ENCODE results near the gene POLR1G. TPM values are rescaled to one million over a fixed set of nuclear protein-coding genes. Genes with fewer than 3 reads are reported as not detected.

POLR1G gene
- total and polyA plus RNA-seq, 9 of the 15 experiments (the other 6 are each of a cell fraction or from before 2014, with no cell fraction given): 3.0 to 50.1 (median 27.4) TPM

DNA sequence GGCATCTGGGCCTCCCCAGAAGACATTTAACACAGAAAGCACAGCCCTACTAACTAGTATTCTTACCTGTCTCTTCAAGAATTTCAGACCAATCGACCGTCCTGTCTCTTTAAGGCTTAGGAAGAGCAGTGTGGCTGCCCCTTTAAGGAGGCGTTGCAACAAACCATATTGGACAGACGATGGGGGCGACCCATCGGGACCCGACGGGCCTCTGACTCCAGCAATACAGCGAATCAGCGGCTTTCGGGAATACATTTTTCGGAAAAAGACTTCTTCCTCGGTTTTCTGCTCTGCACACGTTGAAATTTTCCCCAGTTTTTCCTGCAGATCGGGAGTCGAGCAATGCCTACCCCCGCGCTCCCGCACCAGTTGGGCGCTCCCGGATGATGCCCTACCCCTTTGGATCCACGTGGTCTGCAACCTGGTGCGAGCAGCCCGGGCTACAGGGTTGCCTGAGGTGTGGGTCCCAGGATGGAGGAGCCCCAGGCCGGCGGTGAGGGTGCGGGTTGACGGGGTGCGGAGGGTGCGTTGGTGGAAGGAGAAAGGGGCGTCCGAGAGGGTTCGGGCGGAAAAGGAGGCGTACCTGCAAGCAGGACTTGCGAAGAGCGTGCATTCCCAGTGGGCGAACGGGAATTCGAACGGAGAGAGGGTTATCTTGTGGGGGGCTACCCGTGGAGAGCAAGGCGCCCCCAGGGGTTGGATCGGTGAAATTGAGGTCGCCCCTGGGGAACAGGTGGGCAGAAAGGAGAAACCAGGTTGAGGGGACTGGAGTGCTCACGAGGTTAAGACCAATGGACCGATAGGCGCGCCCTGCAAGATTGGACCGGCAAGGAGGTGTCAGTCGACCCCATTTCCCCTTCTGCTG is at the start of gene POLR1G (continued):
- TF ChIP-seq, protein P1, sequence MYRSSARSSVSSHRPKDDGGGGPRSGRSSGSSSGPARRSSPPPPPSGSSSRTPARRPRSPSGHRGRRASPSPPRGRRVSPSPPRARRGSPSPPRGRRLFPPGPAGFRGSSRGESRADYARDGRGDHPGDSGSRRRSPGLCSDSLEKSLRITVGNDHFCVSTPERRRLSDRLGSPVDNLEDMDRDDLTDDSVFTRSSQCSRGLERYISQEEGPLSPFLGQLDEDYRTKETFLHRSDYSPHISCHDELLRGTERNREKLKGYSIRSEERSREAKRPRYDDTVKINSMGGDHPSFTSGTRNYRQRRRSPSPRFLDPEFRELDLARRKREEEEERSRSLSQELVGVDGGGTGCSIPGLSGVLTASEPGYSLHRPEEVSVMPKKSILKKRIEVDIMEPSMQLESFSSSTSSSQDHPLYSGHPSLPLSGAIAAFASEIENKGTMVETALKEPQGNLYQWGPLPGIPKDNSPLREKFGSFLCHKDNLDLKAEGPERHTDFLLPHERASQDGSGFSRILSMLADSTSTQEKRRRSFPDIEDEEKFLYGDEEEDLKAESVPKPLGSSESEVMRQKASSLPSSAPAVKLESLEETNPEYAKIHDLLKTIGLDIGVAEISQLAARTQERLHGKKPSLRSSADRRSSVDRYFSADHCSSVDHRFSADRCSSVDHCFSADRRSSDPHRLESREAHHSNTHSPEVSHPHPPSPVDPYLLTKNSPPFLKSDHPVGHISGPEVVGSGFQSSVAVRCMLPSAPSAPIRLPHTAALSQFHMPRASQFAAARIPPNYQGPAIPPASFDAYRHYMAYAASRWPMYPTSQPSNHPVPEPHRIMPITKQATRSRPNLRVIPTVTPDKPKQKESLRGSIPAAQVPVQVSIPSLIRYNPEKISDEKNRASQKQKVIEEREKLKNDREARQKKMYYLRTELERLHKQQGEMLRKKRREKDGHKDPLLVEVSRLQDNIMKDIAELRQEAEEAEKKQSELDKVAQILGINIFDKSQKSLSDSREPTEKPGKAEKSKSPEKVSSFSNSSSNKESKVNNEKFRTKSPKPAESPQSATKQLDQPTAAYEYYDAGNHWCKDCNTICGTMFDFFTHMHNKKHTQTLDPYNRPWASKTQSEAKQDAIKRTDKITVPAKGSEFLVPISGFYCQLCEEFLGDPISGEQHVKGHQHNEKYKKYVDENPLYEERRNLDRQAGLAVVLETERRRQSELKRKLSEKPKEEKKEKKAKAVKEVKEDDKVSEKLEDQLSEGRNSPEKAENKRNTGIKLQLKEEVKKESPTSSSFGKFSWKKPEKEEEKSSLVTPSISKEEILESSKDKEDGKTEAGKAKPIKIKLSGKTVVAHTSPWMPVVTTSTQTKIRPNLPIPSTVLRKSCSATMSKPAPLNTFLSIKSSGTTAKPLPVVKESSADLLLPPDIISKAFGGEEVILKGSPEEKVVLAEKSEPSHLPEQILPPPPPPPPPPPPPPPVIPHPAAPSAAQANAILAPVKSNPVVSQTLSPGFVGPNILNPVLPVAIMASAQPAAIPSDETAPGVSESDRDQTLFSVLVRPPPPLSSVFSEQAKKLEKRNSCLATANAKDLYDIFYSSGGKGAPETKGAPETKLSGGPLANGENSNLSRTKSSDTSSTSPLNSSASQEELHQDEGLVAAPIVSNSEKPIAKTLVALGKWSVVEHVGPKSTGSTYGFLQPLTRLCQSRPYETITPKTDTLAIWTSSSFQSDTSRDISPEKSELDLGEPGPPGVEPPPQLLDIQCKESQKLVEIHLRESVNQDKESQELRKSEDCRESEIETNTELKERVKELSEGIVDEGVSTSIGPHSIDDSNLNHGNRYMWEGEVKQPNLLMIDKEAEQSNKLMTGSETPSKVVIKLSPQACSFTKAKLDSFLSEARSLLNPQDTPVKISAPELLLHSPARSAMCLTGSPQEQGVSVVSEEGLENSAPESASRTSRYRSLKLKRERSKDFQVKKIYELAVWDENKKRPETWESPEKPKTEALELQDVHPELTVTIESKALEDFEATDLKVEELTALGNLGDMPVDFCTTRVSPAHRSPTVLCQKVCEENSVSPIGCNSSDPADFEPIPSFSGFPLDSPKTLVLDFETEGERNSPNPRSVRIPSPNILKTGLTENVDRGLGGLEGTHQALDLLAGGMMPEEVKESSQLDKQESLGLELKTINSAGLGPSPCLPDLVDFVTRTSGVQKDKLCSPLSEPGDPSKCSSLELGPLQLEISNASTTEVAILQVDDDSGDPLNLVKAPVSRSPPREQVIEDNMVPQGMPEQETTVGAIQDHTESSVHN (IDR thresholded peaks at IDR 0.05; ENCODE audit: borderline replicate concordance in 1 of 2, low read depth in 1 of 2): peak in 1 of 2 experiments; percentile 22; a peak in 1 of 4 replicates
- no peak for TF ChIP-seq NCOR1 (IDR thresholded peaks at IDR 0.05)
- TF ChIP-seq PHF21A (IDR thresholded peaks at IDR 0.05; ENCODE audit: borderline replicate concordance, low read depth): no peak
- no peak for TF ChIP-seq ZNF316 (IDR thresholded peaks at IDR 0.05)
- peak; percentile 65 for TF ChIP-seq CREB1 (IDR thresholded peaks at IDR 0.05)
- TF ChIP-seq CREB1 (CRISPR knock-in tag; IDR thresholded peaks at IDR 0.05): peak; percentile 61; the same call in 1 of the 2 replicates
- no peak for TF ChIP-seq FOS (IDR thresholded peaks at IDR 0.05; ENCODE audit: extremely low read depth, insufficient read length)
- TF ChIP-seq, protein P2, sequence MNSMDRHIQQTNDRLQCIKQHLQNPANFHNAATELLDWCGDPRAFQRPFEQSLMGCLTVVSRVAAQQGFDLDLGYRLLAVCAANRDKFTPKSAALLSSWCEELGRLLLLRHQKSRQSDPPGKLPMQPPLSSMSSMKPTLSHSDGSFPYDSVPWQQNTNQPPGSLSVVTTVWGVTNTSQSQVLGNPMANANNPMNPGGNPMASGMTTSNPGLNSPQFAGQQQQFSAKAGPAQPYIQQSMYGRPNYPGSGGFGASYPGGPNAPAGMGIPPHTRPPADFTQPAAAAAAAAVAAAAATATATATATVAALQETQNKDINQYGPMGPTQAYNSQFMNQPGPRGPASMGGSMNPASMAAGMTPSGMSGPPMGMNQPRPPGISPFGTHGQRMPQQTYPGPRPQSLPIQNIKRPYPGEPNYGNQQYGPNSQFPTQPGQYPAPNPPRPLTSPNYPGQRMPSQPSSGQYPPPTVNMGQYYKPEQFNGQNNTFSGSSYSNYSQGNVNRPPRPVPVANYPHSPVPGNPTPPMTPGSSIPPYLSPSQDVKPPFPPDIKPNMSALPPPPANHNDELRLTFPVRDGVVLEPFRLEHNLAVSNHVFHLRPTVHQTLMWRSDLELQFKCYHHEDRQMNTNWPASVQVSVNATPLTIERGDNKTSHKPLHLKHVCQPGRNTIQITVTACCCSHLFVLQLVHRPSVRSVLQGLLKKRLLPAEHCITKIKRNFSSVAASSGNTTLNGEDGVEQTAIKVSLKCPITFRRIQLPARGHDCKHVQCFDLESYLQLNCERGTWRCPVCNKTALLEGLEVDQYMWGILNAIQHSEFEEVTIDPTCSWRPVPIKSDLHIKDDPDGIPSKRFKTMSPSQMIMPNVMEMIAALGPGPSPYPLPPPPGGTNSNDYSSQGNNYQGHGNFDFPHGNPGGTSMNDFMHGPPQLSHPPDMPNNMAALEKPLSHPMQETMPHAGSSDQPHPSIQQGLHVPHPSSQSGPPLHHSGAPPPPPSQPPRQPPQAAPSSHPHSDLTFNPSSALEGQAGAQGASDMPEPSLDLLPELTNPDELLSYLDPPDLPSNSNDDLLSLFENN (IDR thresholded peaks at IDR 0.05; ENCODE audit: low read depth in 2 of 2, low read length in 2 of 2): peak in 1 of 2 experiments; percentile 49; a peak in 1 of 4 replicates
- TF ChIP-seq, protein P3, sequence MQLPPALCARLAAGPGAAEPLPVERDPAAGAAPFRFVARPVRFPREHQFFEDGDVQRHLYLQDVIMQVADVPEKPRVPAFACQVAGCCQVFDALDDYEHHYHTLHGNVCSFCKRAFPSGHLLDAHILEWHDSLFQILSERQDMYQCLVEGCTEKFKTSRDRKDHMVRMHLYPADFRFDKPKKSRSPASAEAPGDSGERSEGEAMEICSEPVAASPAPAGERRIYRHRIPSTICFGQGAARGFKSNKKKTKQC (CRISPR knock-in tag; IDR thresholded peaks at IDR 0.05): peak; percentile 53
- no peak for TF ChIP-seq BRD9 (IDR thresholded peaks at IDR 0.05; ENCODE audit: low read depth, partially characterized antibody)
- no peak; the same call in 1 of the 2 replicates for TF ChIP-seq TGIF2 (CRISPR knock-in tag; IDR thresholded peaks at IDR 0.05)
- TF ChIP-seq SNRNP70 (optimal IDR thresholded peaks at IDR 0.05; ENCODE audit: low read depth, low read length): no peak
- no peak for TF ChIP-seq NFATC3 (IDR thresholded peaks at IDR 0.05)

Measured in K562 (cell line).